Fibroblast of mammary gland (primary cell): ENCODE data around the gene SIN3B.
"Not testable (repeated sequence)": the region's sequence is repeated elsewhere in the genome, so short reads cannot be mapped to it uniquely, and the experiment has no call there.

Experiments
- DNase-seq: peaks from one replicate; pipeline ENCODE4 v3.0.0-alpha.2; 2010; ENCODE audit warnings: low read depth
- H3K4me3 ChIP-seq: 2 replicates; pipeline ENCODE4 v1.5.1; 2011; ENCODE audit warnings: low read depth, mild to moderate bottlenecking, low read length, moderate library complexity; ENCODE audit not compliant: control insufficient read depth
- TF ChIP-seq, protein P1 (sequence below): conservative IDR thresholded peaks from 2 replicates; pipeline ENCODE4 v1.5.1; 2011; ENCODE audit warnings: low read depth, low read length, inconsistent platforms; ENCODE audit not compliant: control insufficient read depth, insufficient read depth

SIN3B gene

DNA sequence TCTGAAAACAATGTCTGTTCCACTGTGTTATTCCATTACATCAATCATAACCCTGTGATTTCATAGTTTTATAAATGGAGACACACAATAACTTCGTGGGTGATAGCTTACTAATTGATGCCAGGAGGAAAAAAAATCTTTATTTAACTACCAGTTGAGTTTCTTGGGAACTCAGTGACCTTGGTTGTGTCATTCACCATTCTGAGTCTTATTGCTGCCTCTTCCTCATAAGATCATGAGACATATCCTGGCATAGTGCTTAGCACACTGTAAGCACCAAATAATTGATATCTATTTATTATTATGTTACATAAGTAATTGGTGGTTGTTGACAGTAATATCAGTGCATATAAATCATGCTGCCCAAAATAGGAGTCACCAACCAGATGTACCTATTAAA is 39.1 kb upstream of the SIN3B start:
- H3K4me3 ChIP-seq = no peak overlapping the region
- DNase-seq = no peak
- TF ChIP-seq, protein P1, sequence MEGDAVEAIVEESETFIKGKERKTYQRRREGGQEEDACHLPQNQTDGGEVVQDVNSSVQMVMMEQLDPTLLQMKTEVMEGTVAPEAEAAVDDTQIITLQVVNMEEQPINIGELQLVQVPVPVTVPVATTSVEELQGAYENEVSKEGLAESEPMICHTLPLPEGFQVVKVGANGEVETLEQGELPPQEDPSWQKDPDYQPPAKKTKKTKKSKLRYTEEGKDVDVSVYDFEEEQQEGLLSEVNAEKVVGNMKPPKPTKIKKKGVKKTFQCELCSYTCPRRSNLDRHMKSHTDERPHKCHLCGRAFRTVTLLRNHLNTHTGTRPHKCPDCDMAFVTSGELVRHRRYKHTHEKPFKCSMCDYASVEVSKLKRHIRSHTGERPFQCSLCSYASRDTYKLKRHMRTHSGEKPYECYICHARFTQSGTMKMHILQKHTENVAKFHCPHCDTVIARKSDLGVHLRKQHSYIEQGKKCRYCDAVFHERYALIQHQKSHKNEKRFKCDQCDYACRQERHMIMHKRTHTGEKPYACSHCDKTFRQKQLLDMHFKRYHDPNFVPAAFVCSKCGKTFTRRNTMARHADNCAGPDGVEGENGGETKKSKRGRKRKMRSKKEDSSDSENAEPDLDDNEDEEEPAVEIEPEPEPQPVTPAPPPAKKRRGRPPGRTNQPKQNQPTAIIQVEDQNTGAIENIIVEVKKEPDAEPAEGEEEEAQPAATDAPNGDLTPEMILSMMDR = no peak

DNA sequence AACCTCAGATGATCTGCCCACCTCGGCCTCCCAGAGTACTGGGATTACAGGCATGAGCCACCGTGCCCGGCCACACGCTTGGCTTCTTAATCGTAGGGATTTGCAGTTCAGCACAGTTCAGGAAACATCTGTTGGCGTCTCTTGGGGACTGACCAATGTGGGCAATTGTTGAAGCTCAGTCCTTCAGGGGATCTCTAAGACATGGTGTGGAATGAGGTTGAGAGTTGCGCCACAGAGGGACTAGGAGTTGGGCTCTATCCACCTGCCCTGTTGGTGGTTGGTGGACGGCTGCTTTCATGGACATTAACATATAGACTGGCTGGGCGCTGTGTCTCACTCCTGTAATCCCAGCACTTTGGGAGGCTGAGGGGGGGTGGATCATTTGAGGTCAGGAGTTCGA is 37.3 kb upstream of the SIN3B start:
- TF ChIP-seq, protein P1 = no peak
- H3K4me3 ChIP-seq = no peak overlapping the region
- DNase-seq = no peak

- DNase-seq = no peak
Observed at GRCh38 chr19:16794456-16795441, 34.4 kb upstream of the SIN3B start.

DNA sequence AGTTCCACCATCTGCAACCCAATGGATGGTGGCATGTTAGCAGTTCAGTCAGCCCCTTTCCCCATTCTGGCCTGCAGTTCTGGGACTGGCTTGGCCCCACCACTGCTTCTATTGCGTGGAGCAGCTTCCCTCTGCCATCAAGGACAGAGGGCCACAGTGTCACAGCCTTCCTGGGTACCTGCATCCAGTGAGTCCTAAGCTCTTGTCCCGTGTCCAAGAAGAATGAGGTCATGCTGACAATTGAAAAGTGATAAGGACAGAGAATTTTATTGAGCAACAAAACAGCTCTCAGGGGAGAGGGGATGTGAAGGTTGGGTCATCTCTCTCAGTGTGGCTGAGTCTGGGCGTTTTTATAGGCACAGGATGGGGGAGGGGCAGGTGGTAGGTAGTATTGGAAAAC is 33.5 kb upstream of the SIN3B start:
- no peak for DNase-seq
- TF ChIP-seq, protein P1 = no peak
- no peak overlapping the region for H3K4me3 ChIP-seq

More at GRCh38 chr19:16794456-16795441, 34.4 kb upstream of the SIN3B start:
- TF ChIP-seq, protein P1 = no peak
- no peak overlapping the region for H3K4me3 ChIP-seq

DNA sequence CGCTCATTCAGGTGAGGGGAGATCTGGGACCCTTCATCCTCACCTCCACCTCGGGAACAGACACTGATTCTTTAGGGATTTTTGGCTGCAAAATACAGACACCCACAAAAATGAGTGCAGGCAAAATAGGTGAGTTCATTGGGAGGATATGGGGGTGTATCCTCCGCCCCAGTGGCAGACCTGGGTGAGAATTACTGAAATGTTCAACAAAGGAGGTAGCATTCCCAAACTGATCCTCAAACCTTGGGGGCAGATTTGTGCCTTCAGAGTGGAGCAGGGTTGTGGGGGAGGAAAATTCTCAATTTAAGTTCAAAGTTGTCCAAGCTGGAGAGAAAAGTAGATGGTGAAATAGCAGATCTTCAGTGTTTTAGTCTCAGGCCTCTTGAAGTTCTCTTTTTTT is 31.3 kb upstream of the SIN3B start:
- no peak overlapping the region for H3K4me3 ChIP-seq
- no peak for DNase-seq
- TF ChIP-seq, protein P1 = no peak

DNA sequence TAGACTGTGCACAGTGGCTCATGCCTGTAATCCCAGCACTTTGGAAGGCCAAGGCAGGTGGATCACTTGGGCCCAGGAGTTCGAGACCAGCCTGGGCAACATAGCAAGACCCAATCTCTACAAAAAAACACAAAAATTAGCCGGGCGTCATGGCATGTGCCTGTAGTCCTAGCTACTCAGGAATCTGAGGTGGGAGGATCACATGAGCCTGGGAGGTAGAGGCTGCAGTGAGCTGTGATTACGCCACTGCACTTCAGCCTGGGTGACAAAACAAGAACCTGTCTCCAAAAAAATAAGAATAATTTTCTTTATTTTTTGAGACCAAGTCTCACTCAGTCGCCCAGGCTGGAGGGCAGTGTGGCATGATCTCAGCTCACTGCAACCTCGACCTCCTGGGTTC is 30.9 kb upstream of the SIN3B start:
- H3K4me3 ChIP-seq, DNase-seq: not testable (repeated sequence)

DNA sequence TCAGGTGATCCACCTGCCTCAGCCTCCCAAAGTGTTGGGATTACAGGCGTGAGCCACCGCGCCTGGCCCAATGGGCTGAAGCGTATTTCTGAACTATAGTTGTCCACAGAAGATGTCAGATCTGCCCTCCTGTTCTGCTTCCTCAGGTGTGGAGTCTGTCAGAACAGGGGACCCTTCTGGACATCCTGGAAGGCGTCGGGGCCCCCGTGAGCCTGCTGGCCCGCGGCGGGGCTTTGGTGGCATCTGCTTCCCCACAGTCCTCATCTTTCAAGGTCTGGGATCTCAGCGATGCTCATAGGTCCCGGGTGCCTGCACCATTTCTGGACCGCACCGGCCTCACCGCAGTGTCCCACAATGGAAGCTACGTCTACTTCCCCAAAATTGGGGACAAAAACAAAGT is 29.5 kb upstream of the SIN3B start:
- TF ChIP-seq, protein P1 = no peak
- DNase-seq = no peak
- no peak overlapping the region for H3K4me3 ChIP-seq
